Measurements from ENCODE around the gene TMEM39B.
"Not testable (repeated sequence)": the region's sequence is repeated elsewhere in the genome, so short reads cannot be mapped to it uniquely, and the experiment has no call there.

TMEM39B gene

DNA sequence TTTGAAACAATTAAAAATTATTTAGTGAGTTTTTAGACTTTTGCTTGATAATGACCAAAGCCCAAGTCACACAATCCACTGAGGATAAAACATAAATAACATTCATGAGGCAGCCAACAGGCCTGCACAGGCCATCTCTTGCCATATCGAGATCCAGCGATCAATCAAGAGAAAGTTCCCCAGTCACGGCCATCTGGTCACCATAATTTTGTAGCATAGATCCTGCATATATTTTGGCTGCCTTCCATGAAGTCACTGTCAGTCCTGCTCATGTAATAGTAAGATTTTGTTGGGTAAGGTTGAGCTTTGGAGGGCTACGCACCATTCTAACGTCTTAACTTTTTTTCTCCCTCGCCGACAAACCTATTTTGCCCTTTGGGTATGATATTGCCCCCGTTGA, 52.6 kb downstream of the TMEM39B start:
- no peak overlapping the region for H3K4me3 ChIP-seq (replicated peaks in 1 of 2; ENCODE audit: low read depth in 2 of 2, low read length in 2 of 2)
- DNase-seq (ENCODE audit: low read depth in 2 of 2) = no peak
- TF ChIP-seq, protein P1, sequence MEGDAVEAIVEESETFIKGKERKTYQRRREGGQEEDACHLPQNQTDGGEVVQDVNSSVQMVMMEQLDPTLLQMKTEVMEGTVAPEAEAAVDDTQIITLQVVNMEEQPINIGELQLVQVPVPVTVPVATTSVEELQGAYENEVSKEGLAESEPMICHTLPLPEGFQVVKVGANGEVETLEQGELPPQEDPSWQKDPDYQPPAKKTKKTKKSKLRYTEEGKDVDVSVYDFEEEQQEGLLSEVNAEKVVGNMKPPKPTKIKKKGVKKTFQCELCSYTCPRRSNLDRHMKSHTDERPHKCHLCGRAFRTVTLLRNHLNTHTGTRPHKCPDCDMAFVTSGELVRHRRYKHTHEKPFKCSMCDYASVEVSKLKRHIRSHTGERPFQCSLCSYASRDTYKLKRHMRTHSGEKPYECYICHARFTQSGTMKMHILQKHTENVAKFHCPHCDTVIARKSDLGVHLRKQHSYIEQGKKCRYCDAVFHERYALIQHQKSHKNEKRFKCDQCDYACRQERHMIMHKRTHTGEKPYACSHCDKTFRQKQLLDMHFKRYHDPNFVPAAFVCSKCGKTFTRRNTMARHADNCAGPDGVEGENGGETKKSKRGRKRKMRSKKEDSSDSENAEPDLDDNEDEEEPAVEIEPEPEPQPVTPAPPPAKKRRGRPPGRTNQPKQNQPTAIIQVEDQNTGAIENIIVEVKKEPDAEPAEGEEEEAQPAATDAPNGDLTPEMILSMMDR (IDR thresholded peaks at IDR 0.05; ENCODE audit: low read depth, low read length) = no peak

DNA sequence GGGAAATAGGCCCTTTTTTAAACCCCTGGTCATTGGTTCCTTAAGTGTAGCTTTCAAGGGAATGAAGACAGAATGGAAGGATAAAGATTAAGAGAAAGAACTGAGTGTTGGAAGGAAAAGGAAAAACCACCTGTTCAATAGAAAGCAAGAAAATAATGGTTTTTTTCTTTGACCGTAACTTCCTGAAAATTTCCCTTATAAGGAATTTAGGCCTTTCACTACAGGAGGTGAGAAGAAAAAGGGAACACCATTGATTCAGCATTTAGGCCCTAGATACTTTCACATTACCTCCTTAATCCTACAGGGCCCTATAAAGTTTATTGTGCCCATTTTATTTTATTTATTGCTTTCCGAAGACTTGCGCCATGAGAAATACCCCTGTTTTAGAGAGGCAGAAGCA, 54.0 kb downstream of the TMEM39B start:
- TF ChIP-seq, protein P1 (IDR thresholded peaks at IDR 0.05; ENCODE audit: low read depth, low read length) = no peak
- no peak overlapping the region for H3K4me3 ChIP-seq (replicated peaks in 1 of 2; ENCODE audit: low read depth in 2 of 2, low read length in 2 of 2)
- DNase-seq (ENCODE audit: low read depth in 2 of 2) = no peak

DNA sequence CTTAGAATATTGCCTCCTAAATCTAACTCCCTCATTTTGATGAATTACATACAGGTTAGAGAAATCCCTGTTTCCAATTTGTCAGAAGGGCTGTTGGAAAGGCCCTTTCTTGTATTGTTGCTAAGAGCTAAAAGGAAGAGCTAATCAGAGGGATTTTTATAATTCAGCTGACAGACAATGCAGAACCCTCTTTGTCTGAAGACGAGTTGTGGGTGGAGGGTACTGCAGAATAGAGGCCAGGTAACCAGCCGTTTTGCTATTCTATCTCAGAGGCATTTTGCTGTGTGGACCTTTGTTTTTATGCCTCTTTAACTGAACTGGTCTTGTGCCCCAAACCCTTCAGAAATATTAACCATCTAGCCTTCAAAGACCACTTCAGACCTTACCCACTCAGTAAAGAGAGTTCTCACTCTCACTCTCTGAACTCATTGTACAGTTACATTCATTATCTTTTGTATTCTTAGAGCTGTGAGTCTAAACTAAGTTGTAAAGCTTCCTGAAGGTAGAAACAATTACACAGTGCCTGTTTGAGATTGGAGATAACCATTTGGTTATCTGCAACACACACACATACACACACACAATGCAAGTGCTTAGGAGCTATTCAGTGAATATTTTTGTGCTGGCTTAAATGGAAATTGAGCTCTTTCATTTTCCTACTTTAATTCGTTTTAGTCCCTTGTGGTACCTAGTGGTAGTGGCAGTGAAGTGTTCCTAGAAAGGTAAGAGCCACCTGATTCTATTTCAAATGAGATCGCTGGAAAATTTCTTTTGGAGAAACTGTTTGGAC, 54.9 kb downstream of the TMEM39B start:
- DNase-seq (ENCODE audit: low read depth in 2 of 2) = no peak
- TF ChIP-seq, protein P1 (IDR thresholded peaks at IDR 0.05; ENCODE audit: low read depth, low read length) = peak; percentile 7
- no peak overlapping the region for H3K4me3 ChIP-seq (replicated peaks in 1 of 2; ENCODE audit: low read depth in 2 of 2, low read length in 2 of 2)

DNA sequence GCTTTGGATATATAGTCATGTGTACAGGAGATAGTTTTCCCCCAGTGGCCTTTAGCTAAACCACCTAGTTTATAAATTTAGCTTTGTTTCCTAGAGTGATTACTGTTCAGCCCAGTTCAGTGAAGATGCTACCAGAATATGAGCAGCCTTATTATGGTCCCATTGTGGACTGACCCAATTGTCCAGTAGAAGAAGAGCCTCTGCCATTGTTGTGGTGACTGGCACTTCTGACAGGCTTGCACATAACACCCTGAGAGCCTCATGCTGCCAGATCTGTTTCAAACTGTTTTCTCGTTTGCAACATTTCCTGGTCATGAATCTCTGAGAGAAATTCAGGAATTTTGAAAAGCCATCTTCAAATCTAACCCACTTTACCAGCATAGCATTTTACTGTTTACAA, 55.7 kb downstream of the TMEM39B start:
- TF ChIP-seq, protein P1 (IDR thresholded peaks at IDR 0.05; ENCODE audit: low read depth, low read length) = no peak
- no peak for DNase-seq (ENCODE audit: low read depth in 2 of 2)
- H3K4me3 ChIP-seq (replicated peaks in 1 of 2; ENCODE audit: low read depth in 2 of 2, low read length in 2 of 2) = no peak overlapping the region

DNA sequence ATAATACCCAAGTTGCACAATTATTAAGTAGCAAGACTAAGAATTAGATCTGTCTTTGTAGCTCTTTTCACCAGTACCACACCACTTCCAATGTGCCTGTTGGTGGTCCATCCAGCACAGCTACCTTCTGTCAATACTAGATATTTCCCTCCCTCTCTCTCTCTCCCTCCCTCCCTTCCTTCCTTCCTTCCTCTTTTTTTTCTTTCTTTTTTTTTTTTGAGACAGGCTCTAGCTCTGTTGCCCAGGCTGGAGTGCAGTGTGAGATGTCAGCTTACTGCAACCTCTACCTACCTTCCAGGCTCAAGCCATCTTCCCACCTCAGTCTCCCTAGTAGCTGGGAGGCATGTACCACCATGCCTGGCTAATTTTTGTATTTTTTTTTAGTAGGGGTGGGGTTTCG, 56.2 kb downstream of the TMEM39B start:
- H3K4me3 ChIP-seq (replicated peaks in 1 of 2; ENCODE audit: low read depth in 2 of 2, low read length in 2 of 2) = no peak overlapping the region
- DNase-seq (ENCODE audit: low read depth in 2 of 2) = no peak
- TF ChIP-seq, protein P1 (IDR thresholded peaks at IDR 0.05; ENCODE audit: low read depth, low read length) = no peak

DNA sequence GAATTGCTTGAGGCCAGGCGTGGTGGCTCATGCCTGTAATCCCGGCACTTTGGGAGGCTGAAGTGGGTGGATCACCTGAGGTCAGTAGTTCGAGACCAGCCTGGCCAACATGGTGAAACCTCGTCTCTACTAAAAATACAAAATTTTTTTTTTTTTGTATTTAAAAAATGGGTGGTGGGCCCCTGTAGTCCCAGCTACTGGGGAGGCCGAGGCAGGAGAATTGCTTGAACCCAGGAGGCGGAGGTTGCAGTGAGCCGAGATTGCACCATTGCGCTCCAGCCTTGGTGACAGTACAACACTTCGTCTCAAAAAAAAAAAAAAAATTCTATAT, 61.2 kb downstream of the TMEM39B start:
- not testable (repeated sequence) for DNase-seq (ENCODE audit: low read depth in 2 of 2); H3K4me3 ChIP-seq (replicated peaks in 1 of 2; ENCODE audit: low read depth in 2 of 2, low read length in 2 of 2)

DNA sequence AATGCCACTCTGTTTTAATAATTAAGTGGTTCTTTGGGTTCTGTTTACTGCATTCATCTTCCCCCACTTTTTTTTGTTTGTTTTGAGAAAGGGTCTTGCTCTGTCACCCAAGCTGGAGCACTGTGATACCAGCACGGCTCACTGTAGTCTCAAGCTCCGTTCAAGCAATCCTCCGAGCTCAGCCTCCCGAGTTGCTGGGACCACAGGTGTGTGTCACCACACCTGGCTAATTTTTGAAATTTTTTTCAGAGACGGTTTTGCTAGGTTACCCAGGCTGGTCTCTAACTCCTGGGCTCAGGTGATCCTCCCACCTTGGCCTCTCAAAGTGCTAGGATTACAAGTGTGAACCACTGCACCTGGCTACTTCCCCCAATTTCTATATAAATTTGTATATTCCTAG, 64.4 kb downstream of the TMEM39B start:
- no peak for DNase-seq (ENCODE audit: low read depth in 2 of 2)
- H3K4me3 ChIP-seq (replicated peaks in 1 of 2; ENCODE audit: low read depth in 2 of 2, low read length in 2 of 2) = no peak overlapping the region
- TF ChIP-seq, protein P1 (IDR thresholded peaks at IDR 0.05; ENCODE audit: low read depth, low read length) = no peak

Data from cardiac fibroblast (primary cell).